OCI-LY7 (cell line): ENCODE data around the gene EAF2.

Experiments used
- EZH2phosphoT487 ChIP-seq: fragments of 200-600 bp; sonication (generic); IDR thresholded peaks from 2 replicates; pipeline ENCODE4 v1.6.1; 2018; ENCODE audit warnings: low read depth, borderline replicate concordance, mild to moderate bottlenecking, mixed run types, antibody characterized with exemption, low read length, moderate library complexity, mixed read lengths
- TF ChIP-seq, protein P1 (sequence below): fragments of 200-600 bp; sonication (generic); conservative IDR thresholded peaks from 2 replicates; pipeline ENCODE4 v1.5.1; 2014; ENCODE audit warnings: mild to moderate bottlenecking, antibody characterized with exemption, low read length, moderate library complexity, mixed read lengths

GRCh38 chr3:121800906-121801305 is 34.1 kb upstream of the EAF2 start:
- TF ChIP-seq, protein P1, sequence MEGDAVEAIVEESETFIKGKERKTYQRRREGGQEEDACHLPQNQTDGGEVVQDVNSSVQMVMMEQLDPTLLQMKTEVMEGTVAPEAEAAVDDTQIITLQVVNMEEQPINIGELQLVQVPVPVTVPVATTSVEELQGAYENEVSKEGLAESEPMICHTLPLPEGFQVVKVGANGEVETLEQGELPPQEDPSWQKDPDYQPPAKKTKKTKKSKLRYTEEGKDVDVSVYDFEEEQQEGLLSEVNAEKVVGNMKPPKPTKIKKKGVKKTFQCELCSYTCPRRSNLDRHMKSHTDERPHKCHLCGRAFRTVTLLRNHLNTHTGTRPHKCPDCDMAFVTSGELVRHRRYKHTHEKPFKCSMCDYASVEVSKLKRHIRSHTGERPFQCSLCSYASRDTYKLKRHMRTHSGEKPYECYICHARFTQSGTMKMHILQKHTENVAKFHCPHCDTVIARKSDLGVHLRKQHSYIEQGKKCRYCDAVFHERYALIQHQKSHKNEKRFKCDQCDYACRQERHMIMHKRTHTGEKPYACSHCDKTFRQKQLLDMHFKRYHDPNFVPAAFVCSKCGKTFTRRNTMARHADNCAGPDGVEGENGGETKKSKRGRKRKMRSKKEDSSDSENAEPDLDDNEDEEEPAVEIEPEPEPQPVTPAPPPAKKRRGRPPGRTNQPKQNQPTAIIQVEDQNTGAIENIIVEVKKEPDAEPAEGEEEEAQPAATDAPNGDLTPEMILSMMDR, result no peak
- TF ChIP-seq EZH2phosphoT487, result no peak
